DMS 273 treated with DMSO at 0.1 percent for 48 hours (cell line): ENCODE results near the gene TTI1.

ENCODE experiments used
- DNase-seq: peaks from one replicate; lab custom pipeline; 2025; lab: John Stamatoyannopoulos, UW

Gene TTI1

GRCh38 chr20:37936041-37936440 is 97.2 kb downstream of the TTI1 start:
- no peak for DNase-seq

GRCh38 chr20:37935435-37935834 is 97.8 kb downstream of the TTI1 start:
- no peak for DNase-seq

GRCh38 chr20:37934634-37935375 is 98.5 kb downstream of the TTI1 start:
- no peak for DNase-seq

- no peak for DNase-seq
Observed at GRCh38 chr20:37933786-37934633, 99.2 kb downstream of the TTI1 start.
